B cell (primary cell): ENCODE results near the gene ZNF565. TPM values are rescaled to one million over a fixed set of nuclear protein-coding genes. Genes with fewer than 3 reads are reported as not detected.
"Not testable (repeated sequence)": the region's sequence is repeated elsewhere in the genome, so short reads cannot be mapped to it uniquely, and the experiment has no call there.

Source experiments
- ATAC-seq: fragments of 200-7000 bp; cut with Tn5 transposase; one replicate; pipeline ENCODE4 v1.10.0; 2021; ENCODE audit warnings: low read depth, mild to moderate bottlenecking, moderate number of reproducible peaks, moderate library complexity
- CTCF ChIA-PET: fragments of 350-600 bp; sonication (Branson Sonifier 250); formaldehyde crosslinking; loops from one replicate; lab custom pipeline; 2021; ENCODE audit warnings: antibody characterized with exemption, inconsistent platforms; lab: Charles Lee
- POLR2A ChIA-PET: fragments of 350-600 bp; sonication (Branson Sonifier 250); formaldehyde crosslinking; loops from one replicate; lab custom pipeline; 2021; ENCODE audit warnings: antibody characterized with exemption; lab: Charles Lee
- DNase-seq: peaks from one replicate; pipeline ENCODE4 v3.0.0; 2013
- H2AFZ ChIP-seq: 2 replicates; pipeline ENCODE4 v1.6.1; 2012; ENCODE audit warnings: mild to moderate bottlenecking, low read depth, low read length; ENCODE audit not compliant: insufficient read depth, poor library complexity, severe bottlenecking
- H3K27ac ChIP-seq, 2 donors: 1 replicate in 1 of 2; 2 replicates in 1 of 2; pipeline ENCODE4 v1.5.1; 2012 to 2013; ENCODE audit warnings: low read length in 2 of 2, mild to moderate bottlenecking in 2 of 2, moderate library complexity in 1 of 2
- H3K27me3 ChIP-seq, 4 experiments: fragments of 200-600 bp in 1 of 4; sonication (generic) in 1 of 4; replicated peaks in 1 of 4; 1 replicate in 2 of 4; 2 replicates in 2 of 4; pipeline versions ENCODE4 v1.6.1 to v1.7.0; 2013 to 2016; ENCODE audit warnings: low read length in 3 of 4, mild to moderate bottlenecking in 2 of 4, mixed read lengths in 1 of 4, moderate library complexity in 1 of 4; ENCODE audit not compliant: insufficient read depth in 4 of 4, control insufficient read depth in 3 of 4; ENCODE audit errors: control extremely low read depth in 1 of 4
- H3K36me3 ChIP-seq, 2 experiments: replicated peaks in 1 of 2; 1 replicate in 1 of 2; 2 replicates in 1 of 2; pipeline versions ENCODE4 v1.6.1 to v1.7.1; 2013; ENCODE audit warnings: low read length in 1 of 2; ENCODE audit not compliant: insufficient read depth in 2 of 2, control insufficient read depth in 1 of 2; ENCODE audit errors: control extremely low read depth in 1 of 2, extremely low read depth in 1 of 2
- H3K4me1 ChIP-seq, 2 donors: fragments of 200-600 bp in 1 of 2; sonication (generic) in 1 of 2; 1 replicate in 1 of 2; 2 replicates in 1 of 2; pipeline versions ENCODE4 v1.5.1 to v1.6.1; 2013 to 2017; ENCODE audit warnings: low read length in 2 of 2; ENCODE audit not compliant: control insufficient read depth in 2 of 2, insufficient read depth in 2 of 2
- H3K4me2 ChIP-seq: replicated peaks from 2 replicates; pipeline ENCODE3; 2012; ENCODE audit warnings: mild to moderate bottlenecking, low read depth, low read length; ENCODE audit not compliant: poor library complexity, severe bottlenecking
- H3K4me3 ChIP-seq, 5 experiments: fragments of 200-600 bp in 1 of 5; sonication (generic) in 1 of 5; 1 replicate in 3 of 5; 2 replicates in 2 of 5; pipeline versions ENCODE4 v1.5.1 to v1.7.0; 2011 to 2016; ENCODE audit warnings: low read length in 4 of 5, mild to moderate bottlenecking in 4 of 5, low read depth in 2 of 5, control low read depth in 1 of 5, moderate library complexity in 1 of 5; ENCODE audit not compliant: insufficient read depth in 1 of 5; ENCODE audit errors: control extremely low read depth in 1 of 5, extremely low read depth in 1 of 5
- H3K79me2 ChIP-seq: fragments of 200-600 bp; sonication (generic); one replicate; pipeline ENCODE4 v1.6.0; 2016; ENCODE audit warnings: low read length; ENCODE audit not compliant: control insufficient read depth, insufficient read depth
- H3K9ac ChIP-seq: fragments of 200-600 bp; sonication (generic); 2 replicates; pipeline ENCODE4 v1.6.1; 2017; ENCODE audit warnings: mild to moderate bottlenecking, low read length, moderate library complexity
- H3K9me3 ChIP-seq, 3 donors: one replicate each; pipeline versions ENCODE4 v1.6.1 to v1.7.1; 2013; ENCODE audit warnings: low read length in 2 of 3; ENCODE audit not compliant: control insufficient read depth in 2 of 3, insufficient read depth in 1 of 3; ENCODE audit errors: control extremely low read depth in 1 of 3
- H4K20me1 ChIP-seq: 2 replicates; pipeline ENCODE4 v1.6.0; 2012; ENCODE audit warnings: mild to moderate bottlenecking, low read length; ENCODE audit not compliant: insufficient read depth, control insufficient read depth, poor library complexity, severe bottlenecking
- H3K27ac Mint-ChIP-seq: one replicate; pipeline ENCODE4 v1.8.0; 2021; ENCODE audit warnings: mixed read lengths
- H3K27me3 Mint-ChIP-seq: one replicate; pipeline ENCODE4 v1.8.0; 2021; ENCODE audit warnings: mixed read lengths
- H3K4me1 Mint-ChIP-seq: one replicate; pipeline ENCODE4 v1.8.0; 2021; ENCODE audit warnings: mixed read lengths
- H3K4me3 Mint-ChIP-seq: one replicate; pipeline ENCODE4 v1.8.0; 2021; ENCODE audit warnings: mixed read lengths
- H3K9me3 Mint-ChIP-seq: one replicate; pipeline ENCODE4 v1.8.0; 2022; ENCODE audit warnings: mixed read lengths; ENCODE audit not compliant: insufficient read depth
- EZH2 ChIP-seq: IDR thresholded peaks from 2 replicates; pipeline ENCODE4 v1.6.1; 2012; ENCODE audit warnings: borderline replicate concordance, low read depth, mild to moderate bottlenecking, moderate library complexity, low read length; ENCODE audit not compliant: insufficient read depth, poor library complexity, severe bottlenecking
- WGBS: methylation state at CpG from one replicate; pipeline ENCODE4 v1.1.5; 2013; ENCODE audit warnings: missing lambda C conversion rate; ENCODE audit not compliant: insufficient coverage; 5-methylcytosine and 5-hydroxymethylcytosine counted together
- intact Hi-C: fragments of 100-400 bp; cut with micrococcal nuclease; formaldehyde crosslinking; loops from one replicate; pipeline ENCODE4 v1.10.0; 2022
- polyA plus RNA-seq: library from polyadenylated mRNA; depleted of rRNA; stranded (reverse); fragments of >200 nt; gene quantifications from 2 replicates; pipeline ENCODE4 v1.2.3, GENCODE V29; 2012
- total RNA-seq, 2 donors: library from RNA; stranded (reverse); fragments of 120-200 nt in 1 of 2; gene quantifications; 1 replicate in 1 of 2; 2 replicates in 1 of 2; pipeline versions ENCODE4 v1.2.3 to v1.2.4, GENCODE V29; 2013 to 2022
- TF ChIP-seq, protein P1 (sequence below): fragments of 200-600 bp; IDR thresholded peaks from one replicate; pipeline ENCODE4 v1.8.0; 2022; ENCODE audit warnings: antibody characterized with exemption, mild to moderate bottlenecking

The ZNF565 gene
- total and polyA plus RNA-seq, 2 donors (not counting 1 experiment from before 2014, with no cell fraction given): 2.9 to 5.2 TPM

GRCh38 chr19:36236304-36236945 lies 22.0 kb upstream of the ZNF565 start:
- TF ChIP-seq, protein P1, sequence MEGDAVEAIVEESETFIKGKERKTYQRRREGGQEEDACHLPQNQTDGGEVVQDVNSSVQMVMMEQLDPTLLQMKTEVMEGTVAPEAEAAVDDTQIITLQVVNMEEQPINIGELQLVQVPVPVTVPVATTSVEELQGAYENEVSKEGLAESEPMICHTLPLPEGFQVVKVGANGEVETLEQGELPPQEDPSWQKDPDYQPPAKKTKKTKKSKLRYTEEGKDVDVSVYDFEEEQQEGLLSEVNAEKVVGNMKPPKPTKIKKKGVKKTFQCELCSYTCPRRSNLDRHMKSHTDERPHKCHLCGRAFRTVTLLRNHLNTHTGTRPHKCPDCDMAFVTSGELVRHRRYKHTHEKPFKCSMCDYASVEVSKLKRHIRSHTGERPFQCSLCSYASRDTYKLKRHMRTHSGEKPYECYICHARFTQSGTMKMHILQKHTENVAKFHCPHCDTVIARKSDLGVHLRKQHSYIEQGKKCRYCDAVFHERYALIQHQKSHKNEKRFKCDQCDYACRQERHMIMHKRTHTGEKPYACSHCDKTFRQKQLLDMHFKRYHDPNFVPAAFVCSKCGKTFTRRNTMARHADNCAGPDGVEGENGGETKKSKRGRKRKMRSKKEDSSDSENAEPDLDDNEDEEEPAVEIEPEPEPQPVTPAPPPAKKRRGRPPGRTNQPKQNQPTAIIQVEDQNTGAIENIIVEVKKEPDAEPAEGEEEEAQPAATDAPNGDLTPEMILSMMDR: no peak
- no peak for TF ChIP-seq EZH2
- Histone ChIP-seq H3K9ac (no peak overlapping the region), H3K27ac (no peak overlapping the region), H4K20me1 (peaks cover 7% of the 10 kb centered on the region), H3K4me3 (no peak overlapping the region), H3K4me1 (no peaks in the 10 kb centered on the region), H3K79me2 (peaks cover 5% of the 10 kb centered on the region), H3K4me2 (no peak overlapping the region), H2AFZ (no peak overlapping the region), H3K9me3 (peaks cover 22 to 46% (median 38%) of the 10 kb centered on the region in 3 donors), H3K36me3 (peaks cover 29 to 48% of the 10 kb centered on the region in 2 experiments), H3K27me3 (no peaks in the 10 kb centered on the region)
- DNase-seq (no peak), ATAC-seq (no peak)
- Mint-ChIP-seq H3K27ac (no peak overlapping the region), H3K4me1 (no peaks in the 10 kb centered on the region), H3K27me3 (no peaks in the 10 kb centered on the region), H3K4me3 (no peak overlapping the region), H3K9me3 (peaks cover 14% of the 10 kb centered on the region)
- intact Hi-C loops: no loop called here
- CTCF ChIA-PET: no interaction called here
- 100% methylated on average over 2 of the region's 6 CpGs for WGBS
- POLR2A ChIA-PET: interaction anchor here (1.2 kb wide), 1 partner anchor 169 kb away, joined by 5 read pairs; no protein-coding TSS in a partner anchor

DNA sequence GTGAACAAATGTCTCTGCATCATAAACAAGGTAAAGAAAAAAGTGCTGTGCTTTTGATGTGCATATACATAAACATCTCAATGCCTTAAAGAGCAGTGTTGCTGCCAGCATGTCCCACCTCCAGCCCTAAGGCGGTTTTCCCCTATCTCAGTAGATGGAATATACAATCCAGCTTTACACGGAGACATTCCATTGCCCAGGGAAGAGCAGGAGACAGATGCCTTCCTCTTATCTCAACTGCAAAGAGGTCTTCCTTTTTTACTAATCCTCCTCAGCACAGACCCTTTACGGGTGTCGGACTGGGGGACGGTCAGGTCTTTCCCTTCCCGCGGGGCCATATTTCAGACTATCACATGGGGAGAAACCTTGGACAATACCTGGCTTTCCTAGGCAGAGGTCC lies 19.2 kb upstream of the ZNF565 start:
- H3K4me1 Mint-ChIP-seq, H3K9ac ChIP-seq, DNase-seq, POLR2A ChIA-PET, H3K27me3 Mint-ChIP-seq, H3K4me3 ChIP-seq, H4K20me1 ChIP-seq, H3K4me3 Mint-ChIP-seq, H3K27ac Mint-ChIP-seq, H2AFZ ChIP-seq, ATAC-seq, H3K27ac ChIP-seq, H3K27me3 ChIP-seq, H3K4me1 ChIP-seq, CTCF ChIA-PET, H3K4me2 ChIP-seq, intact Hi-C loops: not testable (repeated sequence)
- WGBS: 100% methylated on average over 2 of the region's 7 CpGs
- peaks cover 11% of the 10 kb centered on the region for H3K9me3 Mint-ChIP-seq
- peaks cover 38 to 75% of the 10 kb centered on the region in 2 experiments for H3K36me3 ChIP-seq
- H3K9me3 ChIP-seq: peaks cover 24 to 33% (median 32%) of the 10 kb centered on the region in 3 donors
- H3K79me2 ChIP-seq: peaks cover 16% of the 10 kb centered on the region
